ENCODE data around the gene PTPRA. TPM values are rescaled to one million over a fixed set of nuclear protein-coding genes. Genes with fewer than 3 reads are reported as not detected.
"Not testable (repeated sequence)": the region's sequence is repeated elsewhere in the genome, so short reads cannot be mapped to it uniquely, and the experiment has no call there.

PTPRA gene
- total RNA-seq, 4 donors from 2014 or later: 26.2 to 53.7 (median 42.4) TPM

DNA sequence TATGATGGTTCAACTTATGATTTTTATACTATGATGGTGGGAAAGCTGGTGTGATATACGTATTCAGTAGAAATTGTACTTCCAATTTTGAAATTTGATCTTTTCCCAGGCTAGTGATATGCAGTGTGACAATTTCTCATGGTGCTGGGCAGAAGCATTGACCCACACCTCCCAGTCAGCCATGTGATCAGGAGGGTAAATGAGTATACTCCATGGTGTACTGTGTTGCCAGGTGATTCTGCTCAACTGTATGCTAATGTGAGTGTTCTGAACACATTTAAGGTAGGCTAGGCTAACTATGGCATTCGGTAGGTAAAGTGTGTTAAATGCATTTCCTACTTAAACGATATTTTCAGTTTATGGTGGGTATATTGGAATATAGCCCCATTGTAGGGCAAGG, 19.1 kb downstream of the PTPRA start:
- Histone ChIP-seq H3K4me1 (peaks cover 3 to 30% (median 7%) of the 10 kb centered on the region in 3 donors), H3K27me3 (no peaks in the 10 kb centered on the region), H3K4me3 (no peak overlapping the region), H3K27ac (no peak overlapping the region), H3K36me3 (no peaks in the 10 kb centered on the region), H3K9me3 (peaks cover 0 to 5% (median 0%) of the 10 kb centered on the region in 3 donors)
- no peak for DNase-seq
- 91 to 100% methylated on average over 3 of the region's 3 CpGs for WGBS, 2 donors
- TF ChIP-seq, protein P1, sequence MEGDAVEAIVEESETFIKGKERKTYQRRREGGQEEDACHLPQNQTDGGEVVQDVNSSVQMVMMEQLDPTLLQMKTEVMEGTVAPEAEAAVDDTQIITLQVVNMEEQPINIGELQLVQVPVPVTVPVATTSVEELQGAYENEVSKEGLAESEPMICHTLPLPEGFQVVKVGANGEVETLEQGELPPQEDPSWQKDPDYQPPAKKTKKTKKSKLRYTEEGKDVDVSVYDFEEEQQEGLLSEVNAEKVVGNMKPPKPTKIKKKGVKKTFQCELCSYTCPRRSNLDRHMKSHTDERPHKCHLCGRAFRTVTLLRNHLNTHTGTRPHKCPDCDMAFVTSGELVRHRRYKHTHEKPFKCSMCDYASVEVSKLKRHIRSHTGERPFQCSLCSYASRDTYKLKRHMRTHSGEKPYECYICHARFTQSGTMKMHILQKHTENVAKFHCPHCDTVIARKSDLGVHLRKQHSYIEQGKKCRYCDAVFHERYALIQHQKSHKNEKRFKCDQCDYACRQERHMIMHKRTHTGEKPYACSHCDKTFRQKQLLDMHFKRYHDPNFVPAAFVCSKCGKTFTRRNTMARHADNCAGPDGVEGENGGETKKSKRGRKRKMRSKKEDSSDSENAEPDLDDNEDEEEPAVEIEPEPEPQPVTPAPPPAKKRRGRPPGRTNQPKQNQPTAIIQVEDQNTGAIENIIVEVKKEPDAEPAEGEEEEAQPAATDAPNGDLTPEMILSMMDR (IDR thresholded peaks at IDR 0.05): no peak
- no peak for TF ChIP-seq POLR2A (IDR thresholded peaks at IDR 0.05)
- intact Hi-C loops (cut with DNase I): no loop called here

DNA sequence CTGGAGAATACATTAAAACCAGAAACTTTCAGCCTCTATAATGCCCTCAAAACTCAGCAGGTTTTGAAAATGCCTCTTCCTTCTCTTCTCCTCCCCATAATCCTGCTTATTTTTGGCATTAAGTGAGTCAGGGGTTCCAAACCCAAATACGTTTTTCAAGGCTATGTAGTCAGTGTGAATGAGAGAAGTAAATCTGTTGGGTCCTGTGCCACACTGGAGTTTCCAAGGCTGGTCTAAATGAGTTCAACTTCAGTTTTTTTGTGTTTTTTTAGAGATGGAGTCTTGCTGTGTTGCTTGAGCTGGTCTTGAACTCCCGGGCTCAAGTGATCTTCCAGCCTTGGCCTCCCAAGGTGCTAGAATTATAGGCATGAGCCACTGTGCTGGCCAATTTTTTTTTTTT, 20.9 kb downstream of the PTPRA start:
- TF ChIP-seq POLR2A (IDR thresholded peaks at IDR 0.05): no peak
- TF ChIP-seq, protein P1 (IDR thresholded peaks at IDR 0.05): no peak
- H3K27me3 ChIP-seq: no peaks in the 10 kb centered on the region
- H3K9me3 ChIP-seq: peaks cover 0 to 5% (median 0%) of the 10 kb centered on the region in 3 donors
- no peak for DNase-seq
- peaks cover 3 to 22% (median 7%) of the 10 kb centered on the region in 3 donors for H3K4me1 ChIP-seq
- H3K36me3 ChIP-seq: no peaks in the 10 kb centered on the region
- intact Hi-C loops (cut with DNase I): no loop called here
- 88 to 94% methylated on average over 2 of the region's 2 CpGs for WGBS, 2 donors
- H3K4me3 ChIP-seq: no peak overlapping the region
- H3K27ac ChIP-seq: no peak overlapping the region

- intact Hi-C loops (cut with DNase I); H3K27ac ChIP-seq; H3K9me3 ChIP-seq; H3K4me3 ChIP-seq; DNase-seq; H3K27me3 ChIP-seq; H3K36me3 ChIP-seq: not testable (repeated sequence)
- H3K4me1 ChIP-seq: peaks cover 0 to 12% (median 3%) of the 10 kb centered on the region in 3 donors
- WGBS, 2 donors: 96 to 98% methylated on average over 3 of the region's 3 CpGs
Observed at GRCh38 chr20:2895154-2895553, 21.9 kb downstream of the PTPRA start.

DNA sequence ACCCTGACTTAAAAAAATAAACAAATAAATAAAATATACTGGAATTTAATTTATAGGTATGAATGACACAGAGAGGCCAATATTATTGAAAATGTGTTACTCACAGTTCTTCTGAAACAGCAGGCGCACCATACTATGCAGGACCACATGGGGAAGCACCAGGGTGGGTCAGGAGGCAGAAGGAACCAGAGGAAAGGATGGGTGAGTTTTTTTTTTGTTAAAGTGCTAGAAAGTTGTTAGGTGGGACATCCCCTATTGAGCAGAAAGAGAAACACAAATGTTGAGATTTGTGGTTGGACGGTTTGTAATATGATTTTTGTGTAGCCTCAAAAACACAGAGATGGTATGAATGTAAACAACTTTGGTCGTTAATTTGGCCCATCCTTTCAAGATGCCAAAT, 26.0 kb downstream of the PTPRA start:
- DNase-seq: no peak
- Histone ChIP-seq H3K27me3 (no peaks in the 10 kb centered on the region), H3K4me3 (no peak overlapping the region), H3K36me3 (no peaks in the 10 kb centered on the region), H3K27ac (no peak overlapping the region), H3K4me1 (peaks cover 0 to 7% (median 0%) of the 10 kb centered on the region in 3 donors), H3K9me3 (peaks cover 0 to 5% (median 0%) of the 10 kb centered on the region in 3 donors)
- intact Hi-C loops (cut with DNase I): no loop called here
- TF ChIP-seq, protein P1 (IDR thresholded peaks at IDR 0.05): no peak
- no peak for TF ChIP-seq POLR2A (IDR thresholded peaks at IDR 0.05)
- 78 to 88% methylated on average over 3 of the region's 3 CpGs for WGBS, 2 donors

- whole genome bisulfite sequencing, 2 donors: 83 to 94% methylated on average over 11 of the region's 11 CpGs
- no peak overlapping the region for H3K4me3 ChIP-seq
- H3K27ac ChIP-seq: no peak overlapping the region
- DNase-seq: no peak
- peaks cover 0 to 7% (median 0%) of the 10 kb centered on the region in 3 donors for H3K4me1 ChIP-seq
- no peaks in the 10 kb centered on the region for H3K27me3 ChIP-seq
- no peaks in the 10 kb centered on the region for H3K9me3 ChIP-seq
- intact Hi-C loops (cut with DNase I): no loop called here
- TF ChIP-seq, protein P1 (IDR thresholded peaks at IDR 0.05): no peak
- TF ChIP-seq POLR2A (IDR thresholded peaks at IDR 0.05): no peak
- no peaks in the 10 kb centered on the region for H3K36me3 ChIP-seq
Observed at GRCh38 chr20:2900845-2901592, 27.7 kb downstream of the PTPRA start.
